NCI-H2227 (cell line): ENCODE measurements around the gene TRIM9.

ENCODE experiments used
- DNase-seq: peaks from one replicate; lab custom pipeline; 2025; ENCODE audit not compliant: unreplicated experiment; lab: John Stamatoyannopoulos, UW

The TRIM9 gene

GRCh38 chr14:51094901-51095853 lies at the start of gene TRIM9:
Gene TRIM9, minus strand, starts transcription at chr14:51095105. Its CDS starts 166 bp downstream, at chr14:51094939.
- DNase-seq, result peak; percentile 99

GRCh38 chr14:51140856-51141255 lies 46.0 kb upstream of the TRIM9 start:
- DNase-seq, result no peak

GRCh38 chr14:51140338-51140737 lies 45.4 kb upstream of the TRIM9 start:
- DNase-seq, result no peak

DNA sequence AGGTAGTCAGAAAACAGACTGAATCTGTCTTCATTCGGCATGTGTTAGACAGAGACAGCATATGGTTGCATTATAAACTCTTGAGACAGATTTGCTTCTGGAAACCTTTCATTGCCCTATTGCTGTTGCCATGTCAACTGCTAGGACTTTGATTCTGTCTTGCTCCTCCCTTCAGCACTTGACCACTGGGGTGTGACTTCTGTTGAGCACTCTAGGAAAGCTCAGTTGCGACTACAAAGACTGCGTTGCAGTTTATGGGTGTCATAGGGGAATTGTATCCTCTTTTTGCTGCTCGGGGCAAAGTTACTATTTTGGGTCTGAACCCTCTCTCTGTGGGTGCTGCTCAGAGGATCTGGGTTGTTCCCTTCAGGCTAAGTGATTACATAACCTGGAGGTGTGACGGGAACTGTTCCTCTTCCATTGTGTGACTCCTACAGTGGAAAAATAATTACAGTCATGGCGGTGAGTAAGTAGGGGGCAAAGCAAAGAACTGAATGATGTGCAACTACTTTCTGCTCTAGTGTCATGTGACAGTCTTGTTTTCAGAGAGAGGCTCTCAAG lies 44.3 kb upstream of the TRIM9 start:
- DNase-seq, result peak; percentile 73

- no peak for DNase-seq
Measured at GRCh38 chr14:51138404-51139103, 43.6 kb upstream of the TRIM9 start.

- no peak for DNase-seq
Measured at GRCh38 chr14:51131516-51131915, 36.6 kb upstream of the TRIM9 start.

- DNase-seq, result no peak
Measured at GRCh38 chr14:51129130-51129529, 34.2 kb upstream of the TRIM9 start.

DNA sequence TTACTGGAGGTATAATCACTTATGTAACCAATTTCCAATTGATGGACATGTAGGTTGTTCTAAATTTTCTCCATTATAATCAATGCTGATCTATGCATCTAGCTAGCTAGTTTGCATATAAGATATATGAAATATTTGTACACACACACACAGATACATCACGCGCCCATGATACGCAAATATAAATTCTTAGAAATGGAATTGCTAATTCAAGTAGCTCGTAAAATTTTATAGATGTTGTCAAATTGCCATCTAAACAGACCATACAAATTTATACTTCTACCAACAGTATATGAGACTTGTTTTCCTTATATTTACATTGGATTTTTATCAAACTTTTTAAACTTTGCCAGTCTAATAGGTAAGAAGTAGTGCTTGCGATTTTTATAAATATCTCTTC lies 29.1 kb upstream of the TRIM9 start:
- DNase-seq, result no peak

GRCh38 chr14:51121096-51121495 lies 26.2 kb upstream of the TRIM9 start:
- DNase-seq, result no peak

GRCh38 chr14:51119411-51120051 lies 24.6 kb upstream of the TRIM9 start:
- peak; percentile 60 for DNase-seq

GRCh38 chr14:51118993-51119392 lies 24.1 kb upstream of the TRIM9 start:
- no peak for DNase-seq

DNA sequence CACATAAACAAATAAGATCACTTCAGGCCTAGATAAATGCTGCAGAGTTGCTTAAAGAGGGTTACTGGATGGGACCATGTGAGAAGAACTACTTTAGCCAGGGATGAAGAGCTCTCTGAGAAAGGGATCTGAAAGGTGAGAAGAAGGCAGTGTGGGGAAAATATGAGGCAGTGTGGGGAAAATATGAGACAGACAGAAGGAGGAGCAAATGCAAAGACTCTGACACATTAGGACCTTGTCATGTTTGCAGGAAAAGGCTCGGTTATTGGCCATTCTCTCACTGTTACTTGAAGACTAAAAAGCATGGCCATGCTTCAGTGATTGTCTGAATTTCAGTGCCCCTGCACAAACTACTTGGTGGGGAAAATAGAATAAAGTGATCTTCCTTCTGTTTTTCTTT lies 22.7 kb upstream of the TRIM9 start:
- no peak for DNase-seq

- DNase-seq, result no peak
Measured at GRCh38 chr14:51116682-51117081, 21.8 kb upstream of the TRIM9 start.

DNA sequence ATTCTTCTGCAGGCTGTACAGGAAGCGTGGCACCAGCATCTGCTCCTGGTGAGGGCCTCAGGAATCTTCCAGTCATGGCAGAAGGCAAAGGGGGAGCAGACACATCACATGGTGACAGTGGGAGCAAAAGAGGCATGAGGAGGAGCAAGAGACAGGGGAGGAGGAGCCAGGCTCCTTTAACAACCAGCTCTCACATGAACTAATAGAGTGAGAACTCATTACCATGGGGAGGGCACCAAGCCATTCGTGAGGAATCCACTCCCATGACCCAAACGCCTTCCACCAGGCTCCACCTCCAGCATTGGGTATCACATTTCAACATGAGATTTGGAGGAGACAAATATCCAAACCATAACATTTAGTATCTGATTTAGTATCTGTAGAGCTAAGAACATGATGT lies 14.7 kb upstream of the TRIM9 start:
- DNase-seq, result no peak

DNA sequence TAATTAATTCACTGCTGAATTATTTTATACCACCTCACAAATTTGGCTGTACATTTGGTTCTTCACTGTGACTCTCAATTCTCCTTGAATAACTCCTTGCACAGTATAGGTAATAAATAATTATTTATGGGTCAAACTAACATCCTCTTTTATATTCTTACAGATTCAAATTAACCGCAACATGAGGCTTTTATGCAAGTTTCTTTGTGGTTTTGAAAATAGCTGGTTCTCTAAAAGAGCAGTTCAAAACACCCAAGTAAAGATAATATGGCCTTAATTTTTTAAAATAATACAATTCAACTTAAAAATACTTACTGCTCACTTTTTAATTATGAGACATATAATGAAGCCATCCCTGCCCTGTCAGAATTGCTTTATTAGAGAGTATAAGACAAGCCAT lies 12.9 kb upstream of the TRIM9 start:
- DNase-seq, result no peak

DNA sequence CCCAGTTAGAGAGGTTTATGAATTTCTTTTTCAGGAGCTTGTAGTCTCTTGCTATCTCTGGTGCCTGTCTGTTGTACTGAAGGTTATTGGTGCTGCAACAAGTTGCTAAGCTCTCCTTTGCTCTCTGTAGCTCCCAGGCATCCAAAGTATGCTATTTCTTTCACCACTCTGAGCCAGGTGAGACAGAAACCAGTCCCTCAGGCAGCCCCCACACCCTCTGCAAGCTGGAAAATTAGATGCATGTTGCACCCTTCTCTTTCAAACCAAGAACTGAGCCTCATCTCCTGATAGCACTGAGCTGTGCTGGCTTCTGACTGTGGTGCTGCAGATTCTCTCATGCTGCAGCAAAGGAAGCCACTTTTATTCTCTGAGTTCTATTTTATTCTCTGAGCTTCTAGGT lies 9.6 kb upstream of the TRIM9 start:
- no peak for DNase-seq

DNA sequence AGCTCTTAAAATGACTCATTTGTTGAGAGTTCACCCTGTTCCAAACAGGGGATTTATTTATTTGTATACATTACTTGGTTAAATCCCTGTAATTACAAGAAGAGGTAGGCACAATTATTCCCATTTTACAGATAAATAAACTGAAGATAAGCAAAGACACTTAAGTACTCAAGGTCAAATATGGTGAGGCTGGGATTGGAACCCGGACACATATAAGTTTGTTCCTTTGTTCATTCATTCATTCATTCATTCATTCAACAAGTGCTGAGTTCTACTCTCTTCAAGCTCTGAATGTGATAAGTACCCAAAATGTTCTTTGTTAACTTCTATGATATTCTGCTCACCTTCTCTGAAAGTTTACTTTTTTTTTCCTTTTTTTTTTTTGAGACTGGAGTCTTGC lies 2.4 kb upstream of the TRIM9 start:
- no peak for DNase-seq

- DNase-seq, result no peak
Measured at GRCh38 chr14:51096870-51097269, 2.0 kb upstream of the TRIM9 start.

GRCh38 chr14:51095854-51096823 lies 1.2 kb upstream of the TRIM9 start:
- peak; percentile 54 for DNase-seq

DNA sequence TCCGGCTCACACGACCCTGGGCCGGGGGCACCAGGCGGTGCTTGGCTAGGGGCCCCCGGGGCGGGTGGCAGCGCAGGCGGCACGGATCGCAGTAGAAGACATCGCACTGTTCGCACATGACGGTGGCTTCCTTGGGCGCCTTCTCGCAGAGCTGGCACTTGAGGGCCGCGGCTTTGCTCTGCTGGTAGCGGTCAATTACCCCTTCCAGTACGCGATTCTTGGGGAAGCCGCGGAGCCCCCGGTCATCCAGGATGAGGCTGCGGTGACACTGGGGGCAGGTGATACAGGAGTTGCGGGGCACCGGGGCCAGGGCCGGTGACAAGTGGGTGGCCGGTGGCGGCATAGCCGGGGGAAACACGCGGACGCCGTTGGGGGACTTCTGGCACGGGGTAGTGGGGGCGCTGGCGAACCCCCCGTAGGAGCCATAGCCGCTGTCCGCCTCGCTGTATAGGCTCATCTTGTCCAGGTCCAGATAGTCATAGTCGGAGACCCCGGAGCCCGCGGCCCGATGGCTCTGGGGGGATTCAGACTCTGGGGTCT lies 553 bp downstream of the TRIM9 start:
- DNase-seq, result peak; percentile 35
